ENCODE measurements around the gene POLR2E.

GRCh38 chr19:1115646-1116420, 20.7 kb upstream of the POLR2E start:
- TF ChIP-seq EZH2 (IDR thresholded peaks at IDR 0.05; ENCODE audit: insufficient read depth, poor library complexity, severe bottlenecking): no peak
- no peak for TF ChIP-seq EZH2phosphoT487 (IDR thresholded peaks at IDR 0.05; ENCODE audit: insufficient read depth, low read depth)
